ENCODE measurements around the gene PTOV1.
"Not testable (repeated sequence)": the region's sequence is repeated elsewhere in the genome, so short reads cannot be mapped to it uniquely, and the experiment has no call there.

Gene PTOV1

DNA sequence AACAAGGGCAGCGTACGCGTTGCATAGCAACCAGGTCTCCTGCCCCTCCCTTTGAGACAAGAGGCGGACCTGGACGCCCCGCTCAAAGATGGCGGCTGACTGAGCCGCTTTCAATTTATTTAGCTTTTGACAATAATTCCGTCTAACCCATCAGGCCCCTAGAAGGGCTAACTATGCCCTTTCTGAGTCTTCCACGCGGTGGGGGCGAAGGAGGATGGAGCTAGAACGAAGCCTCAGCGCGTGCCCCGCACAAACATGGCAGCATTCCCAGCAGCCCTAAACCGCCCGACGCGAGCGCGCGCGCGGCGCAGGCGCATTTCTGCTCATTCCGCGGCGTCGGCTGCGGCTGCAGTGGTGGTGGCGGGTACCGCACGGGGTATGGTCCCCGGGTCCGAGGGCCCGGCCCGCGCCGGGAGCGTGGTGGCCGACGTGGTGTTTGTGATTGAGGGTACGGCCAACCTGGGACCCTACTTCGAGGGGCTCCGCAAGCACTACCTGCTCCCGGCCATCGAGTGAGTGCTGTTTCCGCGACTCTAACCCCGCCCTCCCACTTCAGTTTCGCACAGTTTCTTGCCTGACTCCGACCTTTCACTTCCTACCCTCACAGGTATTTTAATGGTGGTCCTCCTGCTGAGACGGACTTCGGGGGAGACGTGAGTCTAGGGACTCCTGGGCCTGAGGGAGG, 32.9 kb upstream of the PTOV1 start, which contains the start of gene MED25:
Gene MED25, plus strand, starts transcription at position 326 of the 685 bp plus-strand sequence. Its CDS starts 53 bp downstream, at position 379.
- DNase-seq (ENCODE audit: low read depth): peak; percentile 76

GRCh38 chr19:49818649-49819370, 32.1 kb upstream of the PTOV1 start:
- peak; percentile 17 for DNase-seq (ENCODE audit: low read depth)

- not testable (repeated sequence) for DNase-seq (ENCODE audit: low read depth)
Observed at GRCh38 chr19:49819452-49820115, 31.4 kb upstream of the PTOV1 start.

DNA sequence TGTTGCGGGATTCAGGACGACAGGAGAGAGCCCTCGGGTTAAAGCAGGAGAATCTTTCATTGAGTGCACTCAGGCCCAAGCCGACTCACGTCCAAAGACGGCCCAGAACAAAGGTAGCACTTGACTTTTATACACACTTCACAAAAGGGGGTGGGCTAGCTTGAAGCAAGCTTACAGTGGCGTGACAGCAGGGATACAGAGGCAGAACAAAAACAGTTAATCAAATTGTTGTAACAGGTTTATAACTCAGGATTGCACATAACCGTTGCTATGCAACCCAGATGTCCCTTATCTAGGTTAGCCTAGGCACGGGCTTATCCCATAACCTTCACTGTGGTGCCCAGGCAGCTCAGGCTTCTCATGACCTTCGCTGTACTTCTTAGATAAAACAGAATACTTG, 30.8 kb upstream of the PTOV1 start:
- DNase-seq (ENCODE audit: low read depth): peak; percentile 20

GRCh38 chr19:49823472-49823871, 27.5 kb upstream of the PTOV1 start:
- no peak for DNase-seq (ENCODE audit: low read depth)

DNA sequence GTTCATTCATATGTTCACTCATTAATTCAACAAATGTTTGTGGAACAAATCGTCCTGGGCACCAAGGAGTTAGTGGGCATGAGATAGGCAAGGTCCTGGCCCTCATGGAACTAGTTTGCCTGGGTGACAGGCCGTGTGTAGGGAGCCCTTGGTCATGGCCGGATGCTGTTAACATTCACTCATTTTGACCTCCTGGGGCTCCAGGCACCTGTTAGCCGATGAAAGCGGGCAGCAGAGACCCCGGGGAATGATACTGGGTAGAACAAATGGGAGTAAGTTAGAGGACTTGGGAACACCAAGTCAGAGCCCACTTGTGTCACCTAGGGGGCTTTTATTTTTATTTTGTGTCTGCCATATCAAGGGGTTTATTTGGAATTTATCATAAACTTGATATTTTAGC, 26.3 kb upstream of the PTOV1 start:
- DNase-seq (ENCODE audit: low read depth): no peak

DNA sequence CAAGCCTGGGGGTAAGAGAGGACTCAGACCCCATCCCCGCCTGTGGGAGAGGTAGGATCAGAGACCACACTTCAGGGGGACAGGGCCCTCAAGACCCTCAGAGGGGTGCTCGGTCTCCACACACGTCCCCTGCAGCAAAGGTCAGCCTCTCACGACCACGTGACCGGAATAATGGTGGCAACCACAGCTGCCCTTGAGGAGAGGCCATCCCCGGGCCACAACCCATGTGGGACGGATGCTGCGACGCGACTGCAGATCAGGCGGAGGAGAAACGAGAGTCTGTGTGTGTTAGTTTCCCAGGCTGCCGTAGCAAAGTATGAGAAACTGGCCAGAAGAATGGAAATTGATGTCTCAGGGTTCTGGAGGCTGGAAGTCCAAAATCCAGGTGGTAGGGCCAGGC, 23.9 kb upstream of the PTOV1 start:
- no peak for DNase-seq (ENCODE audit: low read depth)

- no peak for DNase-seq (ENCODE audit: low read depth)
Observed at GRCh38 chr19:49829200-49829599, 21.8 kb upstream of the PTOV1 start.

DNA sequence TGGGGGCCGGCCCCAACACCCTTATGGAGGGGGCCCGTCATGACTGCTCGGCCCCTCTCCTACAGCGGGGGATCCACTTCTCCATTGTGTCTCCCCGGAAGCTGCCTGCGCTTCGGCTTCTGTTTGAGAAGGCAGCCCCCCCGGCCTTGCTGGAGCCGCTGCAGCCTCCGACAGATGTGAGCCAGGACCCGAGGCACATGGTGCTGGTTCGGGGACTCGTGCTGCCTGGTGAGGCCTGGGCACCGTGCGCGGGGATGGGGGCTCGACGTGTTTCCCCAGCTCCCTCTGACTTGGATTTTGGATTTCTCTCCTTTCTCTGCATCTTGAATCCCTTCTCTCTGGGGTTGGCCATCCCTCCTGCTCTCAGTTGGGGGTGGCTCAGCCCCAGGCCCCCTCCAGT, 21.2 kb upstream of the PTOV1 start:
- no peak for DNase-seq (ENCODE audit: low read depth)

DNA sequence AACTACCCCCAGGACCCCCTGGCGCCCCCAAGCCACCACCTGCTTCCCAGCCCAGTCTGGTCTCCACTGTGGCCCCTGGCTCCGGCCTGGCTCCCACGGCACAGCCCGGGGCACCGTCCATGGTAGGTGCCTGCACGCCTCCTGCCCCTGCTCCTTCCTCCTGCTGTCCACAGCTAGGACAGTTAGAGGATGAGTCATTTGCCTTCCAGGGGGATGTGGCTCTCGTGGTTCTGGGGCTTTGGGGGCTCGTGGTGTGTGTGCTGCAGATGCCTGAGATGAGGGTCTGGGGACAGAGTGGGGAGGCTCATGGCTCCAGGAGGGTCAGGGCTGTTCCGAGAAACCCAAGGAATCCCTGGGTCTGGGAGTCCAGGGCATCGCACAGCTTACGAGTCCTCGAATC, 20.2 kb upstream of the PTOV1 start:
- DNase-seq (ENCODE audit: low read depth): no peak

DNA sequence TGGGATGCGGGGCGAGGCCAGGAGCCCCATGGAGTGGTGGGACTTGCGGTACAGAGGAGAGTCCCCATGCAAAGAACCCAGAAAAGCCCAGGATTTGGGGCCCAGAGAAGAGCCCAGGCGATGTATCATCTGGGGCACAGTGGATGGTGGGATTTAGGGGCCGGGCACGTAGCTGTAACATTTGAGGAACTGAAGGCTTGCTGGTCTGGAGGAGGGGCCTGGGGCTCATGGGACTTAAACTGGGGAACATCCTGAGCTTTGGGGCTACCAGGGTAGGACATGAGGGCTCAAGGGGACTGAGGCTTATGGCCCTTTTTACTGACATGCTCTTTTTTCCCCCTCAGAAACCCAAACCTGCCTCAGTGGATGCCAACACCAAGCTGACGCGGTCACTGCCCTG, 19.4 kb upstream of the PTOV1 start:
- no peak for DNase-seq (ENCODE audit: low read depth)

DNA sequence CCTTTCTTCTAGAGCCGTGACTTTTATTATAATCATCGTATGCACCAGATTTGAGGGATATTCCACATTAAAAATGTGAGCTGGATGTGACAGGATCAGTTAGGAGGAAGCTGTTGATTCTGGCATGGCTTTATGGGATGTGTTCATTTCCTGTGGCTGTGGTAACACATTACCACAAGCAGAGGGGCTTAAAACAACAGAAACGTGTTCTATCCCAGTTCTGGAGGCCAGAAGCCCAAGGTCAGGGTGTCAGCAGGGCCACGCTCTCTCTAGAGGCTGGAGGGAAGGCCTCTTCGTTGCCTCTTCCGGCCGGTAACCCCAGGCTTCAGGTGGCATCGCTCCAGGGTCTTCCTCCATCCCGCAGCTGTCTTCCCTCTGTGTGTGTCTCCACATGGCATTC, 18.4 kb upstream of the PTOV1 start:
- peak; percentile 26 for DNase-seq (ENCODE audit: low read depth)

GRCh38 chr19:49833599-49833998, 17.4 kb upstream of the PTOV1 start:
- DNase-seq (ENCODE audit: low read depth): no peak

DNA sequence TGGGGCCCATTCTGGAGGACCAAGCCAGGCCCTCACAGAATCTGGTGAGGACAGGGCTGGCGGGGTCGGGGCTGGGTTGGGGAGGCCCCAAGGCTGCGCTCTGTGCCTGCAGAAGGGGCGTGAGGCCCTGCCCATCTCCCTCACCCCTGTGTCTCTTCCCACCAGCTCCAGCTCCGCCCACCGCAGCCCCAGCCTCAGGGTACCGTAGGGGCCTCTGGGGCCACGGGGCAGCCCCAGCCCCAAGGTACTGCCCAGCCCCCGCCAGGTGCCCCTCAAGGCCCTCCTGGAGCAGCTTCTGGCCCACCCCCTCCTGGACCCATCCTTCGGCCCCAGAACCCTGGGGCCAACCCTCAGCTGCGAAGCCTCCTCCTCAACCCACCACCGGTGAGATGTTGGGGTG, 15.4 kb upstream of the PTOV1 start:
- no peak for DNase-seq (ENCODE audit: low read depth)

DNA sequence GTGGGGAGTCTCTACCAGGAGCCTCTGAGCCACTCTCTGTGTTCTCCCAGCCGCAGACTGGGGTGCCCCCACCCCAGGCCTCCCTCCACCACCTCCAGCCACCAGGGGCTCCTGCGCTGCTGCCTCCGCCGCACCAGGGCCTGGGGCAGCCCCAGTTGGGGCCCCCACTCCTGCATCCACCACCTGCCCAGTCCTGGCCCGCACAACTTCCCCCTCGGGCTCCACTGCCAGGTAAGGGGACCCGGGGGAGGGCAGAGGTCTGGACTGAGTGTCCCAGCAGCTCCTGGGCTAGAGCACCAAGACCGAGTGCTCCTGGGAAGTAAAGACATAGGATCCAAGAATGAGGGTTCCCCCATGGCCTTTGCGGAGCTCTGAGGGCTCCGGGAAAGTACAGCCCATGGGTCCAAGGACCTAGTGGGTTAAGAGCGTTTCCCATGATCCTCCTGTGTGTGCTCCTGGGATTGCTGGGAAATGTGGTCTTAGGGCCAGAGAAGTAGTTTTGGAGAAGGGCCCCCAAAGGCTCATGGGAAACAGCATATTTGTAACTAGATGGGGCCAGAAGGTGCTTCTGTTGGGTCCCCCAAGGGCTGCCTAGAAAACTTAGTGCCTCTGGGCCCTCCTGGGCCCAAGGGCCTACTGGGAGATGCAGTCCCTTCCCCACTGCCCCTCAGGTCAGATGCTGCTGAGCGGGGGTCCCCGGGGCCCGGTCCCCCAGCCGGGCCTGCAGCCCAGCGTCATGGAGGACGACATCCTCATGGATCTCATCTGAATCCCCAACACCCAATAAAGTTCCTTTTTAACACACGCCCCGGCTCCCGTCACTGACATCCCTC, 14.6 kb upstream of the PTOV1 start:
- DNase-seq (ENCODE audit: low read depth): no peak

GRCh38 chr19:49837009-49837310, 14.0 kb upstream of the PTOV1 start:
- peak; percentile 52 for DNase-seq (ENCODE audit: low read depth)

- DNase-seq (ENCODE audit: low read depth): no peak
Observed at GRCh38 chr19:49837425-49837824, 13.5 kb upstream of the PTOV1 start.

- DNase-seq (ENCODE audit: low read depth): no peak
Observed at GRCh38 chr19:49838885-49839588, 11.9 kb upstream of the PTOV1 start.

DNA sequence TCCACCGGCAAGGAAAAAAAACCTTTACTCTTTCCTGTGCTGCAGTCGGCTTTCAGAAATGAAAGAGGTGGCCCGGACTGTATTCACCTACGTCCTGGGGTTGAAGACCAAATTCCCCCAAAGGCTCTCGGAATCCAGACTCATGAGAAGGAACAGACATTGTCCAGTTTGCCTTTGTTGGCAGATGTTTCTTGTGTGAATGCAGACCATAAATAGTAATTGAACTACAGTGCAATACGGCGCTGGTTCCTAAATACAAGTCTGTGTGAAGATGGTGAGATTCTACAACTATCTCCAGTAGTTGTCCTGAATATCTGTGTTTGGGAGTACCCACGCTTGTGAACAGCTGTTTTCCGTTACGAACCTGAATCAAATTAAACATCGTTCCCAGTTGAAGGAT, 11.2 kb upstream of the PTOV1 start:
- no peak for DNase-seq (ENCODE audit: low read depth)

GRCh38 chr19:49840321-49840720, 10.6 kb upstream of the PTOV1 start:
- no peak for DNase-seq (ENCODE audit: low read depth)

DNA sequence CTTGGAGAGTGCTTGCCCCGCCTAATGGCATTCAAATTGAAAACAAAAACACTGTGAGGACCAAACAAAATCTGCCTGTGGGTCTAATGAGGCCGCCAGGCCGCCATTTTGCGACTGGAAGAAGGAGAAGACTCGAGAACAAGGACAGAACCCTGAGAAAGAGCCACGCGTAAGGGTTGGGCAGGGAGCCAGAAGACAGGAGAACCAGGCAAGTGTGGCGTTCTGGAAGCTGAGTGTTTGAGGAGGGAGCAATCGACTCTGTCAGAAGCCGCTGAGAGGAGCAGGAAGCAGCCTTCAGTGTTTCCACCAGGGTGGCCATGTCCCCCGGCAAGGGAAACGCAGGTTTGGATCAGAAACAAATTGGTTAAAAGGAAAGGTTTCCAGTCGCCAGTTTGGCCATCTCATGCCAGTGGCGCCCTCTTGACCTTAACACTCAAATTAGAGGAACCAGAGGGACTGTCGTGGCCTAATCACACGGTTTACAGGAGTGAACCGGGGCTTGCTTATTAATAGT, 10.2 kb upstream of the PTOV1 start:
- no peak for DNase-seq (ENCODE audit: low read depth)

DNA sequence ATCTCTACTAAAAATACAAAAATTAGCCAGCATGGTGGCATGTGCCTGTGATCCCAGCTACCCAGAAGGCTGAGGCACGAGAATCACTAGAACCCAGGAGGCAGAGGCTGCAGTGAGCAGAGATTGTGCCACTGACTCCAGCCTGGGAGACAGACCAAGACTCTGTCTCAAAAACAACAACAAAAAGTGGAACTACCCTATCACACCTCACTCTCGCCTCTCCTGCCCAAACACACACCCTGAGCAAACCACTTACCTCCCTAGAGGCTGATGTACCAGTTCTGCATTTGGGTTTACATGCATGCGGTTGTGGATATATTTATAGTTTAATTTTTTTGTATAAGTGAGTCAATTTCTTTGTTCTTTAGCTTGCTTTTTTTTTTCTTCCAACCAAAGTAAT, 7.7 kb upstream of the PTOV1 start:
- DNase-seq (ENCODE audit: low read depth): no peak

Measured in iris pigment epithelial cell (primary cell).